IMR-90 (cell line): ENCODE measurements around the gene PPARG. TPM values are rescaled to one million over a fixed set of nuclear protein-coding genes. Genes with fewer than 3 reads are reported as not detected.

Experiments
- ATAC-seq: fragments of 200-7000 bp; cut with Tn5 transposase; 2 replicates; pipeline ENCODE4 v1.9.1; 2020; ENCODE audit warnings: low read depth, mild to moderate bottlenecking, moderate library complexity
- BruUV-seq: library from RNA; stranded (reverse); fragments of 400-500 nt; replicated peaks from 2 replicates; lab custom pipeline; 2021; lab: Mats Ljungman, UMichigan
- CTCF ChIA-PET: fragments of 300-600 bp; formaldehyde crosslinking; extraction: SDS; loops from one replicate; lab custom pipeline; 2021; ENCODE audit warnings: antibody characterized with exemption; lab: Yijun Ruan, JAX
- POLR2A ChIA-PET: fragments of 300-600 bp; sonication (Branson Sonifier 250); formaldehyde crosslinking; loops from one replicate; lab custom pipeline; 2022; ENCODE audit warnings: antibody characterized with exemption; ENCODE audit not compliant: unreplicated experiment; lab: Charles Lee
- DNase-seq: peaks from one replicate; pipeline ENCODE4 v3.0.0; 2013
- H2AFZ ChIP-seq: replicated peaks from 2 replicates; pipeline ENCODE3; 2013; ENCODE audit warnings: low read length, mild to moderate bottlenecking; ENCODE audit not compliant: poor library complexity
- H2AK5ac ChIP-seq: 2 replicates; pipeline ENCODE4 v1.6.1; 2013; ENCODE audit warnings: low read depth, low read length, inconsistent platforms
- H2AK9ac ChIP-seq: replicated peaks from 2 replicates; pipeline ENCODE3; 2013; ENCODE audit warnings: mild to moderate bottlenecking, low read depth, low read length, moderate library complexity; ENCODE audit not compliant: poor library complexity
- H2BK120ac ChIP-seq: 2 replicates; pipeline ENCODE4 v1.6.1; 2013; ENCODE audit warnings: low read depth, low read length, inconsistent platforms
- H2BK15ac ChIP-seq: 3 replicates; pipeline ENCODE4 v1.6.1; 2013; ENCODE audit warnings: low read depth, low read length, inconsistent platforms
- H2BK20ac ChIP-seq: 2 replicates; pipeline ENCODE4 v1.6.1; 2013; ENCODE audit warnings: low read depth, mild to moderate bottlenecking, inconsistent platforms, low read length, moderate library complexity
- H2BK5ac ChIP-seq: 2 replicates; pipeline ENCODE4 v1.6.1; 2013; ENCODE audit warnings: mild to moderate bottlenecking, low read depth, low read length, inconsistent platforms; ENCODE audit not compliant: poor library complexity, severe bottlenecking
- H3K14ac ChIP-seq: replicated peaks from 2 replicates; pipeline ENCODE4 v1.6.1; 2013; ENCODE audit warnings: low read depth, low read length, inconsistent platforms
- H3K18ac ChIP-seq: 2 replicates; pipeline ENCODE4 v1.6.1; 2013; ENCODE audit warnings: low read depth, low read length, control low read depth
- H3K23ac ChIP-seq: 2 replicates; pipeline ENCODE4 v1.6.1; 2013; ENCODE audit warnings: low read depth, low read length, inconsistent platforms
- H3K27ac ChIP-seq: 2 replicates; pipeline ENCODE4 v1.5.1; 2013; ENCODE audit warnings: mild to moderate bottlenecking, control low read depth, low read length; ENCODE audit not compliant: insufficient read depth
- H3K27me3 ChIP-seq: 2 replicates; pipeline ENCODE4 v1.6.1; 2013; ENCODE audit warnings: low read length; ENCODE audit not compliant: control insufficient read depth, insufficient read depth
- H3K36me3 ChIP-seq: 2 replicates; pipeline ENCODE4 v1.6.1; 2013; ENCODE audit warnings: low read length, mixed read lengths; ENCODE audit not compliant: control insufficient read depth, insufficient read depth
- H3K4ac ChIP-seq: 2 replicates; pipeline ENCODE4 v1.6.1; 2013; ENCODE audit warnings: low read depth, low read length, inconsistent platforms
- H3K4me1 ChIP-seq: 2 replicates; pipeline ENCODE4 v1.6.1; 2013; ENCODE audit warnings: low read length, mixed read lengths; ENCODE audit not compliant: control insufficient read depth, insufficient read depth
- H3K4me2 ChIP-seq: 2 replicates; pipeline ENCODE4 v1.6.1; 2013; ENCODE audit warnings: low read depth, mild to moderate bottlenecking, control low read depth, low read length, moderate library complexity
- H3K4me3 ChIP-seq: 2 replicates; pipeline ENCODE4 v1.5.1; 2013; ENCODE audit warnings: low read depth, mild to moderate bottlenecking, control low read depth, low read length, moderate library complexity; ENCODE audit not compliant: insufficient read depth
- H3K56ac ChIP-seq: 2 replicates; pipeline ENCODE4 v1.6.1; 2013; ENCODE audit warnings: low read length, inconsistent platforms; ENCODE audit not compliant: insufficient read depth; ENCODE audit errors: extremely low read depth
- H3K79me1 ChIP-seq, 2 experiments: 2 replicates each; pipeline ENCODE4 v1.6.1; 2013; ENCODE audit warnings: low read length in 2 of 2, inconsistent platforms in 1 of 2, low read depth in 1 of 2
- H3K9ac ChIP-seq: 2 replicates; pipeline ENCODE4 v1.6.1; 2013; ENCODE audit warnings: low read depth, low read length, control low read depth
- H3K9me1 ChIP-seq: 2 replicates; pipeline ENCODE4 v1.6.1; 2013; ENCODE audit warnings: low read length, inconsistent platforms; ENCODE audit not compliant: insufficient read depth
- H3K9me3 ChIP-seq: 2 replicates; pipeline ENCODE4 v1.6.1; 2013; ENCODE audit warnings: low read length; ENCODE audit not compliant: control insufficient read depth, insufficient read depth
- H4K20me1 ChIP-seq: 2 replicates; pipeline ENCODE4 v1.6.1; 2013; ENCODE audit warnings: low read length, inconsistent platforms; ENCODE audit not compliant: insufficient read depth
- H4K5ac ChIP-seq: 2 replicates; pipeline ENCODE4 v1.6.1; 2013; ENCODE audit warnings: mild to moderate bottlenecking, low read depth, low read length, control low read depth
- H4K8ac ChIP-seq, 2 experiments: 2 replicates each; pipeline ENCODE4 v1.6.1; 2013; ENCODE audit warnings: low read depth in 2 of 2, low read length in 2 of 2, control low read depth in 1 of 2, inconsistent platforms in 1 of 2
- H4K91ac ChIP-seq: 2 replicates; pipeline ENCODE4 v1.6.1; 2013; ENCODE audit warnings: low read depth, low read length, inconsistent platforms; ENCODE audit not compliant: insufficient read depth
- BHLHE40 ChIP-seq: fragments of 150-350 bp; IDR thresholded peaks from 2 replicates; pipeline ENCODE4 v1.6.1; 2016; ENCODE audit warnings: mild to moderate bottlenecking, low read depth, low read length
- CEBPB ChIP-seq: IDR thresholded peaks from 2 replicates; pipeline ENCODE4 v1.6.1; 2012; ENCODE audit warnings: low read depth, low read length, improper control_type of control experiment
- CHD1 ChIP-seq: IDR thresholded peaks from 2 replicates; pipeline ENCODE4 v1.6.1; 2012; ENCODE audit warnings: low read depth, low read length, improper control_type of control experiment
- FOS ChIP-seq: fragments of 150-350 bp; IDR thresholded peaks from 2 replicates; pipeline ENCODE4 v1.6.1; 2016; ENCODE audit warnings: low read depth, low read length
- MAFK ChIP-seq: IDR thresholded peaks from 2 replicates; pipeline ENCODE4 v1.6.1; 2012; ENCODE audit warnings: low read depth, low read length, improper control_type of control experiment
- MAZ ChIP-seq: IDR thresholded peaks from 2 replicates; pipeline ENCODE4 v1.6.1; 2012; ENCODE audit warnings: low read depth, mild to moderate bottlenecking, low read length, improper control_type of control experiment, moderate library complexity, borderline replicate concordance
- MXI1 ChIP-seq: IDR thresholded peaks from 2 replicates; pipeline ENCODE4 v1.6.1; 2012; ENCODE audit warnings: low read depth, mild to moderate bottlenecking, low read length, moderate library complexity, borderline replicate concordance
- NFE2L2 ChIP-seq: fragments of 150-350 bp; IDR thresholded peaks from 2 replicates; pipeline ENCODE4 v1.6.1; 2016; ENCODE audit warnings: low read depth, mild to moderate bottlenecking, low read length
- RAD21 ChIP-seq: IDR thresholded peaks from 2 replicates; pipeline ENCODE4 v1.6.1; 2012; ENCODE audit warnings: low read length, improper control_type of control experiment
- RCOR1 ChIP-seq: IDR thresholded peaks from 2 replicates; pipeline ENCODE4 v1.6.1; 2012; ENCODE audit warnings: mild to moderate bottlenecking, low read length, improper control_type of control experiment; ENCODE audit not compliant: insufficient replicate concordance
- RFX5 ChIP-seq: IDR thresholded peaks from 2 replicates; pipeline ENCODE4 v1.8.0; 2012; ENCODE audit warnings: low read depth, mild to moderate bottlenecking, low read length, moderate library complexity
- SMC3 ChIP-seq: fragments of 150-350 bp; IDR thresholded peaks from 2 replicates; pipeline ENCODE4 v1.6.1; 2016; ENCODE audit warnings: low read depth, mild to moderate bottlenecking, antibody characterized with exemption, low read length, moderate library complexity
- WGBS, 2 experiments: methylation state at CpG; one replicate each; pipeline versions ENCODE4 v1.1.5 to v1.1.7; 2013; ENCODE audit warnings: missing lambda C conversion rate in 2 of 2; ENCODE audit not compliant: insufficient read length in 1 of 2; ENCODE audit errors: extremely low coverage in 2 of 2; 5-methylcytosine and 5-hydroxymethylcytosine counted together
- dilution Hi-C: fragments of 300-500 bp; cut with HindIII; formaldehyde crosslinking; loops from one replicate; pipeline ENCODE4 v1.14.3; 2018; ENCODE audit warnings: low sequenced_read_pairs; ENCODE audit not compliant: unreplicated experiment
- in situ Hi-C: fragments of 300-500 bp; cut with MboI; formaldehyde crosslinking; loops from 3 replicates; pipeline ENCODE4 v1.14.3; 2019; ENCODE audit warnings: low sequenced_read_pairs, inconsistent platforms, mixed read lengths
- intact Hi-C: fragments of 100-400 bp; cut with micrococcal nuclease; formaldehyde crosslinking; loops from 2 replicates; pipeline ENCODE4 v1.10.0; 2022
- polyA plus RNA-seq, 3 experiments: library from polyadenylated mRNA; depleted of rRNA; stranded (reverse); fragments of >200 nt; gene quantifications; 2 replicates each; pipeline ENCODE4 v1.2.3, GENCODE V29; 2012; ENCODE audit warnings: low replicate concordance in 1 of 3
- total RNA-seq: library from RNA; depleted of rRNA; stranded (reverse); fragments of >200 nt; gene quantifications from 2 replicates; pipeline ENCODE4 v1.2.3, GENCODE V29; 2012

The PPARG gene
- total and polyA plus RNA-seq, 2 of the 4 experiments (the other 2 are of a cell fraction) = 11.2 to 23.8 TPM

DNA sequence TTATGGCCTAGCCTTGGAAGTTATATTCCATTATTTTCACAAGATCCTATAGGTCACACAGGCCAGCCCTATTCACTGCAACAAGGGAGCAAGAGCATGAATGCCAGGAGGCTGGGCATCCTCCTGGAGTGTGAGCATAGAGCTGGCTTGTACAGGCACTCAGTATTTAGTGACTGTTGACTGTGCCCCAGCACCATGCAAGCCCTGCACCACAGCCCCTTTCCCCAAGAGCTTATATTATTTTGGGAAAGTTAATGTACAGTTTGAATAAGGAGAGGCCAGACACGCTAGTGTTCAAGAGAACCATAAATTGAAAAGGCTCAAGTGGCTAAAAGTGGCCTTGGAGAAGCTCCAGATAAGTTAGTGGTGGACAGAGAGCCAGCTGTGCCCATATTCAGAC lies 163.1 kb downstream of the PPARG start:
- no peak overlapping the region for H3K56ac ChIP-seq
- CTCF ChIA-PET = no interaction called here

More for the DNA sequence above, 163.1 kb downstream of the PPARG start:
- no peak overlapping the region for H2BK5ac ChIP-seq
- no peak overlapping the region for H2BK20ac ChIP-seq
- H3K4me3 ChIP-seq = no peak overlapping the region
- POLR2A ChIA-PET = no interaction called here
- no peaks in the 10 kb centered on the region for H3K36me3 ChIP-seq
- no peak overlapping the region for H2AK9ac ChIP-seq
- no peak overlapping the region for H3K9ac ChIP-seq
- no peak overlapping the region for H4K91ac ChIP-seq
- in situ Hi-C loops = no loop called here
- H3K9me3 ChIP-seq = peaks cover 5% of the 10 kb centered on the region; the same call in 1 of the 2 replicates
- WGBS, 2 experiments = 67% methylated on average over 1 of the region's 1 CpG; no CpG with 5 or more reads in 1 of the 2 experiments
- H2BK120ac ChIP-seq = no peak overlapping the region
- no peak for ATAC-seq
- dilution Hi-C loops = no loop called here
- DNase-seq = no peak
- H4K5ac ChIP-seq = no peak overlapping the region
- no peak overlapping the region for H3K27ac ChIP-seq
- H3K79me1 ChIP-seq = no peaks in the 10 kb centered on the region
- no peak overlapping the region for H2AFZ ChIP-seq
- H2AK5ac ChIP-seq = no peak overlapping the region
- H3K23ac ChIP-seq = no peak overlapping the region
- H3K4ac ChIP-seq = no peak overlapping the region
- H4K20me1 ChIP-seq = no peaks in the 10 kb centered on the region
- no peak overlapping the region for H3K18ac ChIP-seq
- BruUV-seq = no TSS peak
- H4K8ac ChIP-seq = no peak overlapping the region
- H3K9me1 ChIP-seq = peaks cover 3% of the 10 kb centered on the region; the same call in 1 of the 2 replicates
- TF ChIP-seq CHD1 = no peak
- no peak for TF ChIP-seq RCOR1
- no peak for TF ChIP-seq RFX5
- no peak for TF ChIP-seq MAZ
- TF ChIP-seq CEBPB = no peak
- TF ChIP-seq RAD21 = no peak
- TF ChIP-seq MXI1 = no peak
- no peak for TF ChIP-seq FOS
- no peak for TF ChIP-seq BHLHE40
- TF ChIP-seq SMC3 = no peak
- TF ChIP-seq NFE2L2 = no peak
- TF ChIP-seq MAFK = no peak
- H3K14ac ChIP-seq = no peak overlapping the region
- H3K4me1 ChIP-seq = peaks cover 4% of the 10 kb centered on the region; the same call in 1 of the 2 replicates
- H3K27me3 ChIP-seq = peaks cover 5% of the 10 kb centered on the region; the same call in 1 of the 2 replicates
- H2BK15ac ChIP-seq = no peak overlapping the region
- intact Hi-C loops = no loop called here
- no peak overlapping the region for H3K4me2 ChIP-seq
